Peyer's patch (tissue), 4 donors: ENCODE measurements around the gene POP5.

ENCODE experiments used
- CTCF ChIP-seq, 6 experiments: fragments of 450-650 bp in 4 of 6; fragments of 200-600 bp in 2 of 6; sonication (generic) in 1 of 6; IDR thresholded peaks; one replicate each; pipeline ENCODE4 v1.5.1; 2017 to 2019; ENCODE audit warnings: antibody characterized with exemption in 6 of 6, mild to moderate bottlenecking in 3 of 6, moderate library complexity in 1 of 6
- POLR2A ChIP-seq, 2 donors: fragments of 450-650 bp; IDR thresholded peaks; one replicate each; pipeline ENCODE4 v1.5.1; 2017; ENCODE audit warnings: antibody characterized with exemption in 2 of 2, mild to moderate bottlenecking in 2 of 2, moderate library complexity in 2 of 2

- TF ChIP-seq POLR2A (IDR thresholded peaks at IDR 0.05): peak; percentile 52 to 62
- TF ChIP-seq CTCF (IDR thresholded peaks at IDR 0.05): no peak
These were observed 52.2 kb downstream of the POP5 start, which contains the start of gene COQ5 for GRCh38 chr12:120528861-120529525.
